EL (cell line): ENCODE measurements around the gene SHKBP1.
"Not testable (repeated sequence)": the region's sequence is repeated elsewhere in the genome, so short reads cannot be mapped to it uniquely, and the experiment has no call there.

Source experiments
- DNase-seq: peaks from one replicate; pipeline ENCODE4 v3.0.0-alpha.2; 2016

The SHKBP1 gene

GRCh38 chr19:40616178-40616577, 39.5 kb downstream of the SHKBP1 start:
- DNase-seq: no peak

- no peak for DNase-seq
Measured at GRCh38 chr19:40616941-40617340, 40.3 kb downstream of the SHKBP1 start.

- no peak for DNase-seq
Measured at GRCh38 chr19:40617961-40618360, 41.3 kb downstream of the SHKBP1 start.

- no peak for DNase-seq
Measured at GRCh38 chr19:40619333-40620160, 42.9 kb downstream of the SHKBP1 start.

GRCh38 chr19:40620161-40620485, 43.5 kb downstream of the SHKBP1 start:
- DNase-seq: no peak

- no peak for DNase-seq
Measured at GRCh38 chr19:40621283-40621682, 44.6 kb downstream of the SHKBP1 start.

- no peak for DNase-seq
Measured at GRCh38 chr19:40621966-40622772, 45.5 kb downstream of the SHKBP1 start.

GRCh38 chr19:40622773-40623075, 46.1 kb downstream of the SHKBP1 start:
- no peak for DNase-seq

GRCh38 chr19:40623403-40624251, 47.0 kb downstream of the SHKBP1 start:
- no peak for DNase-seq

- DNase-seq: not testable (repeated sequence)
Measured at GRCh38 chr19:40624369-40625153, 47.9 kb downstream of the SHKBP1 start.

GRCh38 chr19:40625406-40626120, 48.9 kb downstream of the SHKBP1 start:
- no peak for DNase-seq

GRCh38 chr19:40626918-40627317, 50.2 kb downstream of the SHKBP1 start:
- no peak for DNase-seq

GRCh38 chr19:40627486-40628279, 51.0 kb downstream of the SHKBP1 start:
- no peak for DNase-seq

GRCh38 chr19:40629346-40629745, 52.7 kb downstream of the SHKBP1 start:
- no peak for DNase-seq

GRCh38 chr19:40630571-40631160, 54.0 kb downstream of the SHKBP1 start:
- DNase-seq: no peak

- no peak for DNase-seq
Measured at GRCh38 chr19:40632311-40633036, 55.8 kb downstream of the SHKBP1 start.

GRCh38 chr19:40633207-40633606, 56.5 kb downstream of the SHKBP1 start:
- peak; percentile 74 for DNase-seq

GRCh38 chr19:40638327-40638726, 61.7 kb downstream of the SHKBP1 start:
- DNase-seq: no peak

GRCh38 chr19:40639638-40639982, 62.9 kb downstream of the SHKBP1 start:
- DNase-seq: no peak

GRCh38 chr19:40640744-40641143, 64.1 kb downstream of the SHKBP1 start:
- no peak for DNase-seq
